Measurements from ENCODE around the gene NAA38.
"Not testable (repeated sequence)": the region's sequence is repeated elsewhere in the genome, so short reads cannot be mapped to it uniquely, and the experiment has no call there.

NAA38 gene

DNA sequence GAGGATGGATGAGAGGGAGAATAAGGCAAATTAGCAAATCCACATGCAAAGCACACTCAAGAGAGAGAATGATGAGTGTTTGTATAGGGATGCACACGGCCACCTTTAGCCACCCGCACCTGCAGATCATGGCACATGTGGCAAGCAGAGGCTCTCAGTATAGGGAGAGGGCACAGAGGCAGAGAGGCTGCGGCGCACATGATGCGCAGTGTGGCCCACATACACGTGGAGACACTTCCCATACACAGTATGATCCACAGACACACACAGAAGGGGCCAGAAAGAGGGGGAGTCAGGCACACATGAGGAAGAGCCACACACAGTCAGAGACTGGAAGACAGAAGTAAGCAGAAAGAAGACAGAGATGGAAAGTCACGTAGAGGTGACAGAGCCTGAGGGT lies 24.7 kb upstream of the NAA38 start:
- in situ Hi-C loops (cut with MboI; ENCODE audit: low sequenced_read_pairs) = no loop called here

DNA sequence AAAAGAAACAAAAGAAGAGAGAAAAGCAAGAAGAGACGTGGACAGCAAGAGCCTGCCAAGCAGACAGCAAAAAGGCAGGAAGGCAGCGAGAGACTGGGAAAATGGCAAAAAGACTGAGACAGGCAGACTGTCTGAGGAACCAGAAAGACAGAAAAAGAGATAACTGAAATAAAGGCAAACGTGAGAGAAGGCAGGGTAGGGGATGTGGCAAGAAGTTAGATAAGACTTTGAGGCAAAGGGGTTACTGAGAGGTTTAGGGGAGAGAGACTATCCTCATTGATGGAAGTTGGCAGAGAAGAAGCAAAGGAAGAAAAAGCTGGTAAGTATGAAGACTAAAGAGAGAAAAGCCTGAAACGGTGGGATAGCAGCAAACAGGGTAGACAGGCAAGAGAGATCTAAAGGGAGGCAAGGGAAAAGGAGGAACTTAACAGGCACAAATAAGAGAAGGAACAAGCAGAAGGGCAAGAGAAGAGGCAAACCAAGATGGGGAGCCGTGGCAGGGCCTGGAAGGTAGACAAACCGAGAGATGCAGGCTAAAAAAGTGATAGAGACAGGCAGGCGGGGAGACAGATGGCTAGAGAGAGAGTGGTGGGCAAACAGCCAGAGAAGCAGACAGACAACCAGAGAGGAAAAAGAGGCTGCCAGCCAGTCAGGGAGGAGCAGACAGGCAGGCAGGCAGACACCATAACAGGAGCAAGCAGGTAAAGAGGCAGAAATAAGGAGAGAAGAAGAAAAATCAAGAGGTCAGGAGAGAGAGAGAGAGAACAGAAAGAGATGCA lies 24.1 kb upstream of the NAA38 start:
- in situ Hi-C loops (cut with MboI; ENCODE audit: low sequenced_read_pairs) = no loop called here

DNA sequence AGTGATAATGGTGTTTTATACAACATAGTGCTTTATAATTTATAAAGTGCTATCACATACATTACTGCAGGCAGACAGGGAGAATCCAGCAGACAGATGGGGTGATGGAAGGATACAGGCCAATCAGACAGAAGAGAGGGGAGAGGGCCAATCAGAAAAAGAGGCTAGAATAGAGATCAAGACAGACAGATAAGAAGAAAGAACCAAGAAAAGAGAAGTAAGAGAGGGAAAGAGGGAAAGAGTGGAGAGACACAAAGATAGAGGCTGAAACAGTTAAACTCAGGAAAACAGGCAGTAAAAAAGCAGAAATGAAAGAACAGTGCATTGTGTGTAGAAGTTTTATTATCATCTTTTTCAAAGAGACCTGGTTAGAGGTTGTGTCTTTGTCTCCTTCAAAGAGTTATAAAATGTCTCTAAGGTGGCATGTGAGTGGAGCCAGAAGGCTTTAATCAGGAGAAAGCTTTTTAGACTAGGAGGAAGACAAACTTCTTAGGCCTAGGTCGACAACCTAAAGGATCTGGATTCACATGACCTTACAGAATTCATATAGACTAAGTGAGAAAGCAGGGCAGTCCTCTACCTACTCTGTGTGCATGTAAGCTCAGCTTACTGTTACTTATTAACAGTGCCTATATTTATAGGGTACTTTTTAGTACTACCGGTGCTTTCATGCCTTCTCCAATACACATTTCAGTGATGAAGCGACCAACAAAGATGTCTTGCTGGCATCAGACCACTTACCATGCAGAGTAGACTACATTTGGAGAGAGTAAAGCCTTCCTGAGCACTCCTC lies 22.9 kb upstream of the NAA38 start:
- in situ Hi-C loops (cut with MboI; ENCODE audit: low sequenced_read_pairs) = no loop called here

DNA sequence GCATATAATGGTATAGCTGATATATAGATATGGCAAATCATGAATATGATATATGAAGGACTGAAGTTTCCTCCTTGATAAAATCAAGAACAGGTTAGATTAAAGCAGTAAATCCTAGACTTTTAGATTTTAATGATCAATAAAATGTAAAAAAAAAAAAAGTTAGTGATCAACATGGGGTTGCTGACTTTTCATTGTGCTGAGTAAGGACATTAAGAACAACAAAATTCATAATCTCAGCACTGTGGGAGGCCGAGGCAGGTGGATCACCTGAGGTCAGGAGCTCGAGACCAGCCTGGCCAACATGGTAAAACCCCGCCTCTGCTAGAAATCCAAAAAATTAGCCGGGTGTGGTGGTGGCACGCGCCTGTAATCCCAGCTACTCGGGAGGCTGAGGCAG lies 20.9 kb upstream of the NAA38 start:
- in situ Hi-C loops (cut with MboI; ENCODE audit: low sequenced_read_pairs) = no loop called here

DNA sequence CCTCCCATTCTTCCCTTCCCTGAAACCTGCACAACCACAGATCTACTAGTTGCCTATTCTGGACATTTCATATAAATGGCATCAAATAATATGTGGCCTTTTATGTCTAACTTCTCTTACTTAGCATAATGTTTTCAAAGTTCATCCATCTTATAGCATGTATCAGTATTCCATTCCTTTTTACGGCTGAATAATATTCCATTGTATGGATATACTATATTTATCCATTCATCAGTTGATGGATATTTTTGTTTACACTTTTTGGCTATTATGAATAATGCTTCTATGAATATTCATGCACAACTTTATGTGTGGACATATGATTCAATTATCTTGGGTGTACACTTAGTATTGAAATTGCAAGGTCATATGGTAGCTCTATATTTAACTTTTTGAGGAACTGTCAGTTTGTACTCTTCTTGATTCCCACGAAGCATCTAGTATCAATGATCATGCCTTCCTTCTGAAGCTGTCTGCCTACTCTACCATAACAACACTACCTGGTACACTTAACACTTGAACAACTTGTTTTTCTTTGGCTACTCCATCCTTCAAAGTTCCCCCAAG lies 18.5 kb upstream of the NAA38 start:
- in situ Hi-C loops (cut with MboI; ENCODE audit: low sequenced_read_pairs) = no loop called here

- in situ Hi-C loops (cut with MboI; ENCODE audit: low sequenced_read_pairs) = no loop called here
Measured at GRCh38 chr17:7873051-7873450, 15.7 kb upstream of the NAA38 start.

GRCh38 chr17:7867881-7868329 lies 10.5 kb upstream of the NAA38 start:
- in situ Hi-C loops (cut with MboI; ENCODE audit: low sequenced_read_pairs) = no loop called here

DNA sequence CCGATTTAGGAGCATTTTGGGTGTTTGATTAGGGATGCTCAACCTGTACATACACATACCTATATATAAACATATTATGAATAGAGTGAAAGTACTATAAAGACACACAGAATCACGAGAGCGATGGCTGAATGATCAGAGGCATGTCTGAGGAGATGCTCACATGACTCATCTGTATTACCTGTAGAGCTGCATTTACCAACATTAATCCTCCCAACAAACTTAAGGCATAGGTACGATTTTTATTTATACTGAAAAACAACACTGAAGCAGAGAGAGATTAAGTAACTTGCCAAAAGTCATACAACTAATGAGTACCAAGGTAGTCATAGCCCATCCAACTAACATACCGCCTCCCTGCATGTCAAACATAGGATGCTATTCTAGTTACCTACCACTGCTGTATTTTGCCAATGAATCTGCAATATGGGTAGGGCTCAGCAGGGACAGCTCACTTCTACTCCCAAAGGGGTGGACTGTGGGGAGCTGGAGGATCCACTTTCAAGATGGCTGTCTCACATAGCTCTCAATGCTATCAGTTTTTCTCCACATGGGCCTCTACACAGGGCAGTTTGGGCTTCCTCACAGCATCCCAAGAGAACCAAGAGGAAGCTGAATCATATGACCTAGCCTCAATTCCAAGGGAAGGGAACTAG lies 7.8 kb upstream of the NAA38 start:
- in situ Hi-C loops (cut with MboI; ENCODE audit: low sequenced_read_pairs) = no loop called here

DNA sequence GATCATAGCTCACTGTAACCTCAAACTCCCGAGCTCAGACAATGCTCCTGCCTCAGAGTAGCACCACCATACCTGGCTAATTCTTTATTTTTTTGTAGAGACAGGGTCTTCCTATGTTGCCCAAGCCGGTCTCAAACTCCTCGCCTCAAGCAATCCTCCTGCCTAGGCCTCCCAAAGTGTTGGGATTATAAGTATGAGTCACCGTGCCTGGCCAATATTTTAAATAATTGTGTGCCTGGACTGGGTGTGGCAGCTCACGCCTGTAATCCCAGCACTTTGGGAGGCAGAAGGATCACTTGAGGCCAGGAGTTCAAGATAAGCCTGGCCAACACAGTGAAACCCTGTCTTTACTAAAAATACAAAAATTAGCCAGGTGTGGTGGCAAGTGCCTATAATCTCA lies 7.0 kb upstream of the NAA38 start:
- in situ Hi-C loops (cut with MboI; ENCODE audit: low sequenced_read_pairs) = not testable (repeated sequence)

DNA sequence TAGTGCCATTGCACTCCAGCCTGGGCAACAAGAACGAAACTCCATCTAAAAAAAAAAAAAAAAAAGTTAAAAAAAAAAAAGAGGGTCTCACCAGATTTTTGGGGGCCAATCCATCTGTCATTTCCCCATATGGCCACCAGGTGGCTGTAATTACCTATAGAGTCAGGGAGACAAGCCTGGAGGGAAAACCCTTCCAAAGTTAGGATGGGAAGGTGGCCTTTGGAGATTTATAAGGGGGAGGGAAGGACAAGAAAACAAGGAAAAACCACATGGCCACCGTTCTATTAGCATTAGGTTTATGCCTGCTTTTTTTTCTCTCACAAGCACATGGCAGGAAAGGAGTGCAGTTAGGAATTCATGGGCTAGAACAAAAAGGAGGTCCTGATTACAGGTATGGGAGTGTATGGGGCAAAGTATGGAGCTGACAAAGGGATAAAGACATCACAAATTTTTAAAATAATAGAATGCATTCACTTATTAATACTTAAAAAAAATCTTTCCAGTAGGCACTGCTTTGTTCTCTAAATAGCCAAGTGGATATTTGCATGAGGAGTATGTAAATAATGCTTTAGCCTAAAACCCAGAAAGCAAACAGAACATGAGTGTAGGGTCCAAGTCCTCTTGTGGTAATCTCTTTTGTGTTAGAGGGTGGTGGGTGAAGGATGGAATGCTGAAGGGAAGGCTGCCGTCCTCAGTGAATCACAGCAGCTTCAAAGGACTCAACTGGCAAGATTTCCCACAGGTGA lies 5.5 kb upstream of the NAA38 start:
- in situ Hi-C loops (cut with MboI; ENCODE audit: low sequenced_read_pairs) = no loop called here

DNA sequence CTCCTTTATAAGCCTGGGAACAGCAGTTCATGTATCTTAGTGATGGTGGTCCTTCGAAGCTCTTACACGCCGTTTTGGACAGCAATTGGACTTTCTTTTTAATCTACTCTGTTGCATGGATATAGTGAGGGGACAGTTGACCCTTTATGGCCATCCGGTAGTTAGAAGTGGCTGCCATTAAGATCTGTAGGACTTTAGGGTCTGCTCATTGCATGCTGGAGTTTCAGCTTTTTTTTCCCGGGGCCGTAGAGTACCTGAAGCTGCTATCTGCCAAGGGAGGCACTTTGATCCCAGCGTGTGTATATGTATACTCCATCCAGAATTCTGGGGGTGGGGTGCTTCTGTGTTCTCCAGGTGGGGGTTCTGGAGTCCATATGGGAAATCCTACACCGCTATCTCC lies 1.7 kb upstream of the NAA38 start:
- in situ Hi-C loops (cut with MboI; ENCODE audit: low sequenced_read_pairs) = no loop called here

DNA sequence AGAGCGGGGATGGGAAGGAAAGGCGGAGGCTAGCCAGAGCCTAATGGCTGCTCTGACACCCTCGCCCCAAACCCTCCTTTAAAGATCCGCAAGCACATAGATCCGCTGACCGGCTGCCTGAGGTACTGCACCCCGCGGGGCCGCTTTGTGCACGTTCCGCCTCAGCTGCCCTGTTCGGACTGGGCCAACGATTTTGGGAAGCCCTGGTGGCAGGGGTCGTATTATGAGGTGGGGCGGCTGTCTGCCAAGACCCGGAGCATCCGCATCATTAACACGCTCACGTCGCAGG lies 1.1 kb upstream of the NAA38 start:
- in situ Hi-C loops (cut with MboI; ENCODE audit: low sequenced_read_pairs) = no loop called here

GRCh38 chr17:7857713-7858521 lies 558 bp upstream of the NAA38 start, which contains the start of gene CYB5D1:
Gene CYB5D1 (plus strand): TSS chr17:7858003. CDS start chr17:7858135, 132 bp downstream.
- in situ Hi-C loops (cut with MboI; ENCODE audit: low sequenced_read_pairs) = no loop called here

DNA sequence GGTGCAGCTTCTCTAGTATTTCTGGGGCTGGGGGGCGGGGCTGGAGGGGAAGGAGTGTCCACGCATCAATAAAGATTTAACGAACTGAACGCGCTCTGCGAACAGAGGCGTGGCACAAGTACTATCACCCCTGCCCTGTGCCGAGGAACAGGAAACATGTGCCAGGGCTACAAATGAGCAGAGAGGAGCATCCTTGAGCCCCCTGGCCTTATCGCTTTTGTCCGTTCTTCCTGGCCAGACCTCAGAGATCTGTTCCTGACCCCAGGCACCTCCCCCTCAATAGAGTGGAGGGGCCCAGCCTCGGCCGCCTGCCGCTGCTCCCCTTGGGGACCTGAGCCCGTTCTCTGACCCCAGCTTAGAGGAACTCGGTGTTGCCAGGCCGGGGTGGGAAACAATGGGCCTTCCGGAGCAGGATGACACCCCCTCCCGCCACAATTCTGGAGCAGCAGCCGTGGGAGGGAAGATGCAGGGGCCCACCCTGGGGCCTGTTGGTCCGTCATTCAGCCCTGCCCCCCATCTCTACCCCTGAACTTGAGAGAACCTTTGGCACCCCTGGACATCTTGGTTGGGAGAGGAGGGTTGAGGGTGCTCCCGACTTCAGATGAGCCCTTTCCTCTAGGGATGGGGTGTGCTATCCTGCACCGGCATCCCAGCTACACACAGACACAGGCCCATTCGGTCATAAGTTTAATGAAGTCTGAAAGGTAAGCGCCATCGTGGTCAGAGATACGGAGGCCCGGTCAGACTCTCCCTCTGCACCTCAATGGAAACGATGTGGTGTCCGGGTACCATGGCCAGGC lies 1.1 kb downstream of the NAA38 start:
- in situ Hi-C loops (cut with MboI; ENCODE audit: low sequenced_read_pairs) = no loop called here

GRCh38 chr17:7855660-7856010 lies 1.7 kb downstream of the NAA38 start:
- in situ Hi-C loops (cut with MboI; ENCODE audit: low sequenced_read_pairs) = no loop called here

DNA sequence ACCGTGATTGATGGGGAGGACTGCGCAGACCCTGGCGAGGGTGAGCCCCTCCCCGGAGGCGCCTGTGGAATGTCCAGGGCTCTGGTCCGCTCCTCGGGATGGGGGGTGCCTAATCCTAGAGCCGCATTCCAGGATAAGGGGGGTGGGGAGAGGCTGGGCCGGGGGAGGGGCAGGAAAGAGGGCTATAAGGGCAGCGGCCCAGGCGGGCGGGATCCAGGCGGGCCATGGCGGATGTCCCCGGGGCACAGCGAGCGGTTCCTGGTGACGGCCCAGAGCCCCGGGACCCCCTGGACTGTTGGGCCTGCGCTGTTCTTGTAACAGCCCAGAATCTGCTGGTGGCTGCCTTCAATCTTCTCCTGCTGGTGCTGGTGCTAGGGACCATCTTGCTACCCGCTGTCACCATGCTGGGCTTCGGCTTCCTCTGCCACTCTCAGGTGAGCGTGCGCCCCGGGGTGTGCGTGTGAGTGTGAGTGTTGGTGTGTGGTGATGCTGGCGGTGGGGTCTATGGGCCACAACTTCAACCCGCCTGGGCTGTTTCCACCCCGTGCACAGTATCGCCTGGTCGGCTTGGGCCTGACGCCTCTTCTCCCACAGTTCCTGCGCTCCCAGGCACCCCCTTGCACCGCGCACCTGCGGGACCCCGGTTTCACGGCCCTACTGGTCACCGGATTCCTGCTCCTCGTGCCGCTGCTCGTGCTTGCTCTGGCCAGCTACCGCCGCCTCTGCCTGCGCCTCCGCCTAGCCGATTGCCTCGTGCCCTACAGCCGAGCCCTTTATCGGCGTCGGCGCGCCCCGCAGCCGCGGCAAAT lies 2.3 kb downstream of the NAA38 start, which contains the start of gene TMEM88:
TSS of gene TMEM88 (plus strand) at position 216 of the 809 bp plus-strand sequence. CDS start at position 225, 9 bp downstream.
- in situ Hi-C loops (cut with MboI; ENCODE audit: low sequenced_read_pairs) = no loop called here

DNA sequence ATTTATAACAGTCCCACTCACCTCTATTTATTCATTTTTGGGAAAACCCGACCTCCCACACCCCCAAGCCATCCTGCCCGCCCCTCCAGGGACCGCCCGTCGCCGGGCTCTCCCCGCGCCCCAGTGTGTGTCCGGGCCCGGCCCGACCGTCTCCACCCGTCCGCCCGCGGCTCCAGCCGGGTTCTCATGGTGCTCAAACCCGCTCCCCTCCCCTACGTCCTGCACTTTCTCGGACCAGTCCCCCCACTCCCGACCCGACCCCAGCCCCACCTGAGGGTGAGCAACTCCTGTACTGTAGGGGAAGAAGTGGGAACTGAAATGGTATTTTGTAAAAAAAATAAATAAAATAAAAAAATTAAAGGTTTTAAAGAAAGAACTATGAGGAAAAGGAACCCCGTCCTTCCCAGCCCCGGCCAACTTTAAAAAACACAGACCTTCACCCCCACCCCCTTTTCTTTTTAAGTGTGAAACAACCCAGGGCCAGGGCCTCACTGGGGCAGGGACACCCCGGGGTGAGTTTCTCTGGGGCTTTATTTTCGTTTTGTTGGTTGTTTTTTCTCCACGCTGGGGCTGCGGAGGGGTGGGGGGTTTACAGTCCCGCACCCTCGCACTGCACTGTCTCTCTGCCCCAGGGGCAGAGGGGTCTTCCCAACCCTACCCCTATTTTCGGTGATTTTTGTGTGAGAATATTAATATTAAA lies 3.1 kb downstream of the NAA38 start:
- in situ Hi-C loops (cut with MboI; ENCODE audit: low sequenced_read_pairs) = no loop called here

- in situ Hi-C loops (cut with MboI; ENCODE audit: low sequenced_read_pairs) = no loop called here
Measured at GRCh38 chr17:7853691-7854038, 3.7 kb downstream of the NAA38 start.

Data from HL-60/S4 (cell line).